ENCODE data around the gene APCDD1L.

The APCDD1L gene

DNA sequence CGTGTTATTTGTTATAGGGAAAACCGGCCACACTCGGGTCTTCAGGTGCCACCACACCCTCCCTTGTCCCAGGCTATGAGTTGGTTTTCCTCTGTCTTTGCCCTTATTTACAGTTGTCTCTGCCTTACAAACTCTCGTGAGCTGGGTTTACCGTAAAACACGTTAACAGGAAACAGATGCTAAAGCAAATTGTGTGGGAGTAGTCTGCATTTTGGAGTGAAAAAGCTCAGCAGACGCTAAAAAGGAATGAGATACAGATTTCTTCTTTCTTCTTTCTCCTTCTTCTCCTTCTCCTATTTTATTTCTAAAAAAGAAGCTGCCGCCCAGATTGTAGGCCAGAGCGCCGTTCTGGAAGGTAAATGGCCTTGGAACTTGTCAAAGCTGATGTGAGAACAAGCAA, 51.9 kb downstream of the APCDD1L start:
- no peak for DNase-seq

DNA sequence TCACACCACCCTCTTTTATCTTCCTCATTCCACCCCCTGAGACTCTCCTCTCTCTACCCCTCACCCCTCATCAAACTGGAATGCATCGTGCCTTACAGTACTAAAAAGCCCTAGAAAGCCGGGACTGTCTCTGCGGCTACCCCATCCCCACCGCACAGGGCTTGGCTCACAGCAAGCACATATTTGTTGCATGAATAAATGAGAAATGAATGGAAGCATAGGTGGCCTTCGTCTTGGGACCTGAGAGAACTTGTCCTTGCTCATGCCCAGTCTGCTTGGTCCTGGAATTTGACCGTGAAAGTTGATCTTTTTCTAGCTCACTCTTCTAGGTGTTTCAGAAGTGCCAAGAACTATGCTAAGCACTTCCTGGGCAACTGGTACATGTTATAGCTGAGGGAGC, 53.3 kb downstream of the APCDD1L start:
- no peak for DNase-seq

DNA sequence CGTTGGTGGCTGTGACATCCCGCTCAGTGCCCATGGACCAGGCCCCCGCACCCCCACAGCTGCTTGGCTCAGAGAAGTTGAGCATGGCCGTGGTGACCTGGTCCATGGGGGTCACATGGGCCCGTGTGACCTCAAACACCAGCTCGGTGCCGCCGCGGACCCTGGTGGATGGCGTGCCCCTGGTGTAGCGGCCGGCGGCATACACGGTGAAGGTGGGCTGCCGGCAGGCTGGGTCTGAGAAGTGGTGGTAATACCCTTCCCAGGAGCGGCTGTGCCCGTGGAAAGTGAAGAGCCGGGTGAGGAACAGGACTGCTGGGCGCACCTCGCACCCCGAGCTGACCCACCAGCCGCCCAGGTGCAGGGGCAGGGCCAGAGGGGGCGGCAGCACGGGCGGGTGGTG, 54.1 kb downstream of the APCDD1L start:
- no peak for DNase-seq

DNA sequence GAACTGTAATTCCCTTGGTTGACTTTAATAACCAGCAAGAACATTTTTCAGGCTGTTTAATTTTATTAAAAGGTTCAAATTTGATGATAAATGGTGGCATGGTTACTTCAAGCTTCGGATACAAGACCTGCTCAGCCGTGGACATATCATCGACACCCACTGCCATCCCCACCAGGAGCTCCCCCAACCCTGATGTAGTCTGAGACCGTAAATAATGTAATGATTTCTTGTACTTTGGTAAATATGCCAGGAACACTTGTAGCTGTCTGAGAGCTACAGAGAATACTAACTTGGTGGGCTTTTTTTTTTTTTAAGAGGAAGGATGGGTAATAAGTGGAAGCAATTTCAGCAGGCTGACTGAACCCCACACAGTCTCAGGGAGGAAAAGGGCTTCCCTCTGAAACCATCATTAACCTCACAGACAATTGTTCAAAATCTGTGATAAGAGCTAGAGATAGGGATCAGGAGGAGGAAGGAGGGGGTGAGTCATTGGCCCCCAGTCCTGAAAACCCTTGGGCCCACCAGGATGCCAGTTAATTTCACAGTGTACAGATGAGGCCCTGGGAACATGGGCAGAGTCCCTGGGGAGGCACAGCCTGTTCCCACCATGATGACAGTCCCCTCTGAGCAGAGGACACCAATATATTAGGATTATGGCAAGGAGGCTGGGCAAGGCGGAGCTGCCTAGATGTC, 56.0 kb downstream of the APCDD1L start:
- no peak for DNase-seq

DNA sequence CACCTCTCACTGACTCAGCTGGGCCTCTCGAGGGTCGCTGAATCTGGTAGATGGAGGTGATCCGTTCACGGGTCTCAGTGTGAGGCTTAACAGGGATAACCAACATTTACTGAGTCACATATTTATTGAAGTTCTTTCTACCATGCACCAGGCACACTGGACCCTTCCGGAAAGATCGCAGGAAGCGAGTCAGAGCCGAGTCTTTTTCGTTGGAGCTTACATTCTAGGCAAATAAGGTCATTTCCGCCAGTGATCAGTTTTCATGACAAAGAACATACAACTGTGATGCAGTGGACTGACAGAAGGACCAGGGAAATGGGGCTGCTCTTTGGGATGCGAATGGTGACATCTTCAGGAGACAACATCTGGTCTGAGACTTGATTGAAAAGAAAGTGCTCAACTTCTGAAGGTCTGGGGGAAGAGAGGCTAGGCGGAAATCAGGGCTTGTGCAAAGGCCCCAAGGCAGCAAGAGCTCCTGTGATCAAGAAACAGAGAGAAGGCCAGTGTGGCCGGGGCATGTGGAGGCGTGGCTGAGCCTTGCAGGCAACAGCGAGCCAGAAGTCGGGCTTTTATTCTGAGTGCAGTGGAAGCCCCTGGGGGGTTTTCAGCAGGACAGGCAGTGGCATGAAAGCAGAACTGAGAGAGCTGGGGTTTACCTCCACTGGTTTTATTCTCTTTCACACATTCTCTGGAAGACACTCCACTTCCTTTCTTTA, 56.7 kb downstream of the APCDD1L start:
- DNase-seq = no peak

DNA sequence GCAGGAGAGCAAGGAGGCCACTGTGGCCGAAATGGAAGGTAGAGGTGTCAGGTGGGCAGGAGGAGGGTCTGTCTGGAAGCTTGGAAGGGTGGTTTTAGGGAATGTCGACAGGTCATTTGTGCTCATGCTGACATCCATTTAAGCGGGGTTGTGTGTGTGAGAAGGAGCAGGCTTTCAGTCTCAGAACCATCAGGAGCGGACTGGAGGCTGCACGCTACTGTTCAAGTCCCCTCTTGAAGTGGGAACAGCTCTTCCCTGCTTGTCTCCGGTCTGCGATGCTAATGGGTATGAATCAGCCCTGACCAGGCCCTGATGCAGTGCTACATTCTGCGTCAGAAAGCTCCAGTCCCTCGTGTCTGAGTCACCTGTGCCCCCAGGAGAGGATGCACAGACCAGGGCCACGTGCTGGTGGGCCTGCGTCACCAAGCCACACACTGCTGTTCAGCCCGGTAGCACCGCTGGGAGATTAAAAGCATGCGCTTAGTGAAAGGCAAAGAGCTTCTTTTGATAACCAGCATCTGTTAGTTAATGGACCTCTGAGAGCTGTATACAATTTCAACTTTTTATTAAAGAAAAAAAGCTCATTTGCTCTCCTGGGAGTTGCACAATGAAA, 58.0 kb downstream of the APCDD1L start:
- no peak for DNase-seq

DNA sequence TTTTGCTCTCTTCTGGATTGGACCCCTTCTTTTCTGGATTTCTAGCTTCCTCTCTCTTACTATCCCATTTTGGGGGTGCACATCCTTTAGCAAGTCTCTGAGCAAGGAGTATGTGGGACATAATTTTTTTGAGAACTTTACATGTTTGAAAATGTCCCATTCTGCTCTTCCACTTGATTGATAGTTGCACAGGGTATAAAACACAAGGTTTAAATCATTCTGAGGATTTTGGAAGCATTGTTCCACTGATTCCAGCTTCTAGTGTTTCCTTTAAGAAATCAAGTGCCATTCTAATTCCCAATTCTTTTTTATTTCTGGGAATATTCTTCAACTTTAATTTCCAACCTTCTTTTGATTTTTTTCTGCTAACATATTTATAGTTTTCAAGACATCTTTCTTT, 60.7 kb downstream of the APCDD1L start:
- no peak for DNase-seq

DNA sequence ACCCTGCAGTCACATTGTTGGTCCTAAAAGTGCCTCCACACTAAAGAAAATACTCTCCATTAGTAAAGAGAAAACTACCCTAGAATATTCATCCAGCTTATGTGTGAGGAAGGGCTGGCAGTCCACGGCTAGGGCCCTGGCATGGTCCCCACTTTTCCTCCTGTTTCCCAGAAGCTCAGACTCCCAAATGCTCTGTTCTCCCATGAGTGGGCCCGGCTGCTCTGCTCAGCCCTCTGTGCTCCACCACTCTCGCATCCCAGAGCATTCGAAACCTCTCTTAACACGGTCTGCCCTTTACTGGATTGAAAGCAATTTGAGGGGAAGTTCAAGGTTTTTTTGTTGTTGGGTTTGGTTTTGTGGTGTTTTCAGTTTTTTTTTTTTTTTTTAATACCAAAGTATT, 61.8 kb downstream of the APCDD1L start:
- DNase-seq = no peak

DNA sequence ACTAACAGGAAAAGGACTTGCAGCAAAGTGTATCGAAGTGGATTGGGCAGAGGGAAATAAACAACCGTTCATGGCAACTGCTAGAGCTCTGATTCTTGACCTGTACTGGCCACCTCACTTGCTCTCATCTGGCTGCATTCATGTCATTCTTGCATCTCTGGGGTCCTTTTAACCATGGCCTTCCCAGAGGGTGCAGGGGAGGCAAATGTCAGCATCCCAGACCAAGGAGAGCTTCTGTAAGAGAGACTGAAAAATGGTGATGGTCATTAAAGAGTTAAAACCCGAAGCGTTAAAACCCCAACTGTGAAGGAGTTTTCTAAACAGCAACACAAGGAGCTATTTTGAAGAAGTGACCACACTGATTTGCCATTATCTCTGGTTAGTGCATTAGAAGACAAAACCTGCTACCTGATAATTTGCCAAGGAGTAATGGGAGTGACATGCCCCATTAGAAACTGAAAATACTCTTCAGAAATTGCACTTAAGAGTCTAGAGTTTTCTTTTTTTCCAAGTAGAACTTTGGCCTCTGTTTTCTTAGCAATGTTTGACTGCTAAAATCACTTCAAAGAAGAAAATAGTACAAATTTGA, 62.4 kb downstream of the APCDD1L start:
- DNase-seq = no peak

DNA sequence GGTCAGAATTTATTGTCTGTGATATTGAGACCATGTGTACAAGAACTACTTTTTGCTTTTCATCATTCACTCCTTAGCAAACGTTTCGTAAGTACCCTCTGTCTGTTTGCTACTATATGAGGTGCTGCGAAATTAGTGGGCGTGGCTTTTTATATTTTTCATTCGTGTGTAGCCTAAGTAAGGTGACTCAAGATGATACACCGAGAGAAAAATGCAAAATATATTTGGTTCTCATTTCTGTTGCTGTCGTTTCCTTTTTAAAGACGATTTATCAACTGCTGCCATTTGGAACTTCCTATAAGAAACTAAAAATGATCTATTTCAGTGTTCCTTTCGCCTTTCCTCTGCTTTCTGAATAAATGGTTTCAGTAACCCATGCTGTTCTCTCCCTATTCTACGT, 64.9 kb downstream of the APCDD1L start:
- DNase-seq = no peak

DNA sequence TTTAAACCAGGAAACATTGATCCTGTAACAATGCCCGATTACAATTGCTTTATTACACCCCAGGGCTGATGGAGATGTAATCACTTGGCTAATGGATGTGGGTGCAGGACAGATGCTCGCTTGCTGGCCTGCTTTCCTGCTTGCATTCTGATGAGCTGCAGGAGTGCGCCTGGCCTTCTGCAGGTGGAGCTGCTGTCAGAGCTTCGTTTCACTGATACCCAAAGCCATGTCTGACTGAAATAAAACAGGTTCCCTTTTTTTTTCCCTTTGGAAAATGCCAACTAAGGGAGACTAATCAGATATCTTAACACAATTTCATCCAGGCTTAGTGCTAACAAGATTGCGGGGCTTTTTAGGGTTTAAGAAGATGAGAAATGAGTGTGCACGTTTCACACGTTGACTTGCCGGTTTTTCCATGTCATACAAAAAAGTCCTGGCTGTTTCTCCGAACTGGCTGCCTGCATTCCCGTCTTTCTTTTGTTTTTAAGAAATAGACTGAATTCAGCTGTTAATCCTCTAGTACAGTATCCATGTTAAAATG, 65.4 kb downstream of the APCDD1L start:
- no peak for DNase-seq

DNA sequence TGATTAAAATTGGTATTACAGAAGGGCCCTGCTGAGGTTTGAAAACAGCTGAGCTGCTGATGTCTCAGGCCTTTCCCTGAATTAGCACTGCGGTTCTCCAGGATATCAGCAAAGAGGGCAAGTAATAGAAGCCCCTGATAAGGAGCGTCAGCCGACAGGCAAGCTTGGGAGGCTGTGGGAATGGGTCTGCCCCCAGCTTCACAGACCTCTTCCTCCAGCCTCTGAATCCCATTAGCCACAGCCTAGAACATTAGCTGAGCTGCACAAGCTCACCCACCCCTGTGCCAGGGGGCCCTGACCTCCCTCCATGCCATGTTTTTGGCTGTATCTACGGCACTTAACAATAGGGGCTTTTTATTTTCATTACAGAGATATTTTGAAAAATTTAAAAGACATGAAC, 66.2 kb downstream of the APCDD1L start:
- no peak for DNase-seq

DNA sequence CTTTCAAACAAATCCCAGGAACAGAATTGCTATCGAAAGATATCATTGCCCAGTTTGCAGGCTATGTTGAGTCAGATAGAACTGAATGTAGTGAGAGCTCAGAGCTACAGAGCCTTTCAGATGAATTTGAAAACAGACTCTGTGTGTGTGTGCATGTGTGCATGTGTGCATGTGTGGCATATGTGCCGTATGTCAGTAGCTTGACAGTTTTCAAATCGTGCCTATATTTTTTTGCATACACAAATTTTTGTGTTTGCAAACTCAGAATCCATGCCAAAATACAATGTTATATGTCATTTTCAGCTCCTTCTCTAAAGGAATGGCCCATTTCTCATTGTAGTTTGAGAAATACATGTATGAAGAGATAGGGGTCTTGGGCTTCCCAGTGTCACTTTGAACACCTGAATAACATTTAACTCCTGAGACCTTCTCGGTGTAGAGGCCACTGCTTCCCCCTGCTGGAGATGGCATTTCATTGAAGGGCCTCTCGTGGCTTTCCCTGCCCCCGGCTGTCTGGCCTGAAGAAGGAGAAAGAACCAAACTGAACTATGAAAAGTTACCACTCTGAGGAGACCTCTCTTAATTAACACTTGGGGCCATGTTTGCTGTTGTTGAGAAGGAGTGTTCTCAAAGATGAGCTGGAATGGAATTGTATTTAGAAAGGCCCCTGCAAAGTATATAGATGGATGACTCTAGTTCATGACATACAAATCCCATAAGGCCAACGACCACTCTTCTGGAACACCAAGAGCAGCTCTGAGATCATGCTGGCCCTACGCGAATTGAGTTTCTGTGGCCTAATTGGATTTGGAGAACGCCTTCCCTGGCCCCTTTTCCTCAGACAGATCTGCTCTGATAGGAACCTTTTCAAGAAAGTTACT, 67.4 kb downstream of the APCDD1L start:
- peak; percentile 44 for DNase-seq

DNA sequence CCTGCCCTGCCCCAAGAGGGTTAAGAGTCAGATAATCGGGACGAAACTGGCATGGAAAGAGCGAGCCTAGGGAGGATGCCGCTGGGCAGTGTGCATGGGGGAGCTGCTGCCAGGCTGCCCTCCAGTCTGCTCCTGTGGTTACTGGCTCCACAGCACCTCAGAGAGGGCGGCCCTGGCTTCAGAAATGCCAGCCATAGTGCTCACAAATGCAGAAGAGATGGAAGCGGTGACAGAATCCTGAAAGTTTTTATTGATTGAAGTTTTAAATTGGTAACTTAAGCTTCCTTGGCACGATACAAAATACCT, 68.3 kb downstream of the APCDD1L start:
- no peak for DNase-seq

DNA sequence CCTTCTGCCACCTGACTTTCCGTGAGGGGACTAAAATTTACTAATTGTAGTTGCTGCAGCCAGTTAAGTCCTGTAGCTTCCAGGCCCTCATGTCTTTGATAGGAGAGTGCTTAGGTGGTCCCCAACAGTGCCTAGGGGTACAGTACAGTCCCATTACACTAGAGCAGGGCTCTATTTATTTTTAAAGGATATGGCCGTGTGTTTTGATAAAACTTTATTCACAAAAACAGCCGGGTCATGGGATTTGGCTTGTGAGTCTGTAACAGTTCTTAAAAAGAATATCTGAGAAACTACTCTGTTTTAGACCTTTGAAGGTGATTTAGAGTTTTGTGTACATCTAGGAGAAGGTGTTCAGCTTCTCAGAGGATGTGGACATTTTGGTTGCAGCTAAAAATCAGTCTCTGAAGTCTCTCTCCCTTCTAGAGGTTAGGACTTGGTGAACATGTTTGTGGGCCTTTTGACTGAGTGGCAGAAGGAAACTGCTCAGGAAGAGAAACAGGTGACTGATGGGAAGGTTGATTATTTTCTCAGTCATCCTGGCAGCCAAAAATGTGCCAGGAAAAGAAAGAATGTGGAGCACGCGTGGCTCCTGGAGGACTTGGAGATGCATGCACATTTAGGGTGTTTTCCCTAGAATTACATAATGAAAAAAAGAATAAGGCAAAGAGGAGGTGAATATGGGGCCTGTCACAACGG, 68.8 kb downstream of the APCDD1L start:
- no peak for DNase-seq

DNA sequence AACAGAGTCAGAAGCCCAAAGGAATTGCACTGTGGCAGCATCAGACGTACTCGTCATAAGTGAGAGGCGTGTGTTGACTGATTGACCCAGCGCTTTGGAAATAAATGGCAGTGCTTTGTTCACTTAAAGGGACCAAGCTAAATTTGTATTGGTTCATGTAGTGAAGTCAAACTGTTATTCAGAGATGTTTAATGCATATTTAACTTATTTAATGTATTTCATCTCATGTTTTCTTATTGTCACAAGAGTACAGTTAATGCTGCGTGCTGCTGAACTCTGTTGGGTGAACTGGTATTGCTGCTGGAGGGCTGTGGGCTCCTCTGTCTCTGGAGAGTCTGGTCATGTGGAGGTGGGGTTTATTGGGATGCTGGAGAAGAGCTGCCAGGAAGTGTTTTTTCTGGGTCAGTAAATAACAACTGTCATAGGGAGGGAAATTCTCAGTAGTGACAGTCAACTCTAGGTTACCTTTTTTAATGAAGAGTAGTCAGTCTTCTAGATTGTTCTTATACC, 70.4 kb downstream of the APCDD1L start:
- DNase-seq = no peak

DNA sequence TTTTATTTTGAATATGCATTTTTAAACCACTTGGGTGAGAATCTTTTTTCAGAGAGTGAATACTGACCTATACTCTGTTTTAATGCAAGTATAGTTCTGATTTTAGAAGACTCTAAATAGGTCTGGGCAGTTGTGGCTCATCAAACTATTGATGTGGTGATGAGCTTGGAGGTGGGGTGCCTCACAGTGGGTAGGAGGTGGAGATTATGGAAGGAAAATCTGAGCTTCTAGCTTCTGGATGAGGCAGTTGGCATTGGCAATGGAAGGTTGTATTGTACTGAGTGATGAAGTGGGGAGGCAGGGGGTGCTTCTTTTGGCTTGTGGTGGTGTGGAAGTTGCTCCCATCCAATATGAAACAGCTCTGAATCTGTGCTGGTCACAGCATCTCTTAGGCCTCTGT, 73.5 kb downstream of the APCDD1L start:
- no peak for DNase-seq

DNA sequence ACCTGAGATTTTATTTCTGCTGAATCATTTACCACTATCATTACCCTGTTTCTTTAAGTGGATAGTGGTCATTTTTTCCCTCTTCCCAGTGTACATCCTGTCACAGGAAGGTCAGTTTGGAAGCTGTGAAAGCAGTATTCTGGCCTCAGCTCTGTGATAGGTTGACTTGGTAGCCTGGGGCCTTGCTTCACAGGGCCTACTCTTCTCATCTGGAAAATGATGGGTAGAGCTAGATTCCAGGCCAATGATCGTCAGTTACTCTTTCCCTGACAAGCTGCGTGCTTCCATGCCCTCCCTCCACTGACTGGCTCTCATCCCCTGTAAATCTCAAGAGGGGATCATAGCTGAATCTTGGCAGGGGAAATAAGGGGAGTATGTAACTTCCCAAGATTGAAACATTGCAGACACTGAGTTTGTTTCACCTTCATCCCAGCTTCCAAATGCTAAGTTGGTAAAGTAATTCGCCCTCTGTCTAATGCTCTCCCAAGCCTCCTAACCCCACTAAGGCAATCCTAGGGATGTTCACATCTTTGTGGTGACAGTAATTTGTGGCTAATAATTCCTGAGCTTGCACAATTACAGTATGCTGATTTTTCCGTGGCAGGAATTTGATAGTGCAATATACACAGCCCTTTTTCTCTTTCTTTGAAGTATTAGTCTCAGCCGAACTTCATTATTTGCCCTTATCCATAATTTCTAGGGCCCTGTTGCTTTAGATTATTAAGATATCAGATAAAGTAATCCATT, 75.0 kb downstream of the APCDD1L start:
- DNase-seq = no peak

DNA sequence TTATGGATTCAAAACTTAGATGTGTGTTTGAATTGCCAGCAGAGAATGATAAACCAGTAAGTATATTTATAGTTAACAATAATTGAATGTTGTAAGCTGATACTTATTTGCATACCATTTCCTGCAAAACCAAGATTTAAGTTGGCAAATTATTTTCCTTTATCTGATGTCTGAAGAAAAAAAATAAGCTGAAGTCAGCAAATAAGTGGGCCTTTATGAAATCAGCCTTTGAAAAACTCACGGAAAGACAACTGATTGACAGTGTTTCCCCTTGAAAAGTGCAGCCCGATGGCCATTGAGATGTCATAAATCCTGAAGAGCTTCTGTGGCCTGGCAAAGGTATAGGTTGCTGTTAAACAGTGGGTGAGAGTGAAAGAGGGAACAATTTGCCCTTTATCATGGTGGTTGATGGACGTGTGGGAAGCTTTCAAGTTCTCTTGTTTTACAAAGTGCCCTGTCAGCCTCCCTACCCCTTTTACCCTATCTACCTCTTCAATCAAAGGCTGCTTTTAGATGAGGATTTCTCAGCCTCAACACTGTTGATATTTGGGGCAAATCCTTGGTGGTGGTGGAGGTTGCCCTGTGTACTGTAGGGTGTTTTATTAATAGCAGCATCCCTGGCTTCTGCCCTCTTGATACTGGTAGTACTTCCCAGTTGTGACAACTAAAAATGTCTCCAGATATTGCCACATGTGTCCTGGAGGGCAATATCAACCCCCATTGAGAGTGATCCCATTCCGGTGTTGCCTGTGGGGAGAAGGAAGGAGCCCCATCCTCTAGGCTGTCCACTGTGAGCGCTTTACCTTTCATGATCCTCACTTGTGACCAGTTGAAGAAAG, 76.0 kb downstream of the APCDD1L start:
- DNase-seq = no peak
